8988T (cell line): ENCODE measurements around the gene ABCC4.

ENCODE experiments used
- DNase-seq: peaks from one replicate; pipeline ENCODE4 v3.0.0; 2011

Gene ABCC4

GRCh38 chr13:95301183-95301967 lies at the start of gene ABCC4:
TSS of gene ABCC4 (minus strand) at chr13:95301451. CDS start at chr13:95301314, 137 bp downstream.
- peak; percentile 81 for DNase-seq

- no peak for DNase-seq
Measured at GRCh38 chr13:95349267-95349666, 48.0 kb upstream of the ABCC4 start.

GRCh38 chr13:95343944-95344343 lies 42.7 kb upstream of the ABCC4 start:
- no peak for DNase-seq

DNA sequence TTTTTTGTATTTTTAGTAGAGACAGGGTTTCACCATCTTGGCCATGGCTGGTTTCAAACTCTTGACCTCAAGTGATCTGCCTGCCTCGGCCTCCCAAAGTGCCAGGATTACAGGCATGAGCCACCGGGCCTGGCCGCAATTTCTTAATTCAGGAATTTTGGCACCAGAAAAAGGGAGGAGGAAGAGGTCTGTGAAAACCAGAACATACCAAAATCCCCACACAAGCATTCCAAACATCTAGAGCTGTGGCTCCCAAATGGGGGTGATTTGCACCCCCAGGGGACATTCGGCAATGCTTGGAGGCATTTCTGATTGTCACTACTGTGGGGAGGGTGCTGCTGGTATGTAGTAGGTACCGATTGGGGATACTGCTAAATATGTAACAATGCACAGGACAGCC lies 40.2 kb upstream of the ABCC4 start:
- no peak for DNase-seq

GRCh38 chr13:95338905-95339304 lies 37.7 kb upstream of the ABCC4 start:
- DNase-seq = no peak

DNA sequence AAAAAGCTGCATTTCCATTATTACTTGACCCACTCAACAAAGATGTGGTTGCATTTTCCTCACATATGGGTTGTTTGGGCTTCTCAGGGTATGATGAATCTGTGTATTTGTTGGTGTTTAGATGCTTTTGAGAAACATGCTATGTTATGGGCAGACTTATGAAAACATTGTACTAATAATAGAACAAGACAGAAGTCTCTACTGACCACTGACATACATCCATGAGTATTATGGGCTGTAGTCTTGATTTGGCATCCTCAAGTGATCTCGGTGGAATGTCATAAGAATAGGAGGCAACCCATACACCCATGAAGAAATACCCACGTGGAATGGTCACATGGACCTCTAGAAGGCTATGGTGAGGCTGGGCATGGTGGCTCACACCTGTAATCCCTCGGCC lies 36.3 kb upstream of the ABCC4 start:
- no peak for DNase-seq

DNA sequence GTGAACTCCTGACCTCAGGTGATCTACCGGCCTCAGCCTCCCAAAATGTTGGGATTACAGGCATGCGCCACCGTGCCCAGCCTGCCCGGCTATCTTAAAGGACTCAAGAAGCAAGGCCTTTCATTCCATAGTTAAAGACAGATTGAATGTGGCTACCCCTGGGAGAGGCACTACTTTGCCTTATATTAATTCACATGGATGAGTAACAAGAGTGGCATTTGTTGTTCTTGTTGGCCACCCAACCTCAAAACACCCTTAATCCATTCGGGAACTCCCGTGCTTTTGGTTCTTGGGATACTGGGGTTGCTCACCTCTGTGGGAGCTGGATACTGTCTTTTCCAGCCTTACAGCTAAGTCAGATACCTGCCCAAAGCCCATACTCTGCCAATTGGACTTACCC lies 34.4 kb upstream of the ABCC4 start:
- no peak for DNase-seq

DNA sequence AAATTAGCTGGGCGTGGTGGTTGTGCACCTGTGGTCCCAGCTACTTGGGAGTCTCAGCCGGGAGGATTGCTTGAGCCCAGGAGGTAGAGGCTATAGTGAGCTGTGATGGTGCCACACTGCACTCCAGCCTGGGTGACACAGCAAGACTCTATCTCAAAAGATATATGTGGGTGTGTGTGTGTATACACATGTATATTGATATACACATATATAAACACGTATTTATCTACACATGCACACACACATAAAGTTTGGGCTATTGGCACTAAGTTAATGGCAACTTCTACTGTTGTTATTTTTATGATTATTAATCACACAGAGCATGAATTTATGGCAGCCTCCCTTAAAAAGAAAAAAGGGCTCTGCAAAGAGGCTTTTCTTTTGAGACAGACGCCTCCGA lies 27.1 kb upstream of the ABCC4 start:
- DNase-seq = no peak

- no peak for DNase-seq
Measured at GRCh38 chr13:95327190-95327589, 25.9 kb upstream of the ABCC4 start.

DNA sequence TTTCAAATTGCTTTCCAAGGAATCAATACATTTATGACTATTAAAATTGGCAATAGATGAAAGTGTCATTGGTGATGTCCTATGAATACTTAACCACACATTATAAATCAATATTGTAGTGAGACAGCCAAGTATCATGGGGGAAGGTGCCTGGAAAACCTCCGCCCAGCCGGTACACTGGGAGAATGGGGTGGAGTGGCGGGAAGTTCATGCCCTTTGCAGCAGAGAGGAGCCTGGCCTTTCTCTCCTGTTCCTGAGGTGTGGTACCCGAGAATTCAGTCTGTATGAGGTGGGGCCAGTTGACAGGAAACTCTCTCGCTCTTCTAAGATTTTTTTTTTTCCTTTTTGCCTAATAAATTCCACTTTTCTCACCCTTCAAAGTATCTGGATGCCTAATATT lies 25.4 kb upstream of the ABCC4 start:
- no peak for DNase-seq

DNA sequence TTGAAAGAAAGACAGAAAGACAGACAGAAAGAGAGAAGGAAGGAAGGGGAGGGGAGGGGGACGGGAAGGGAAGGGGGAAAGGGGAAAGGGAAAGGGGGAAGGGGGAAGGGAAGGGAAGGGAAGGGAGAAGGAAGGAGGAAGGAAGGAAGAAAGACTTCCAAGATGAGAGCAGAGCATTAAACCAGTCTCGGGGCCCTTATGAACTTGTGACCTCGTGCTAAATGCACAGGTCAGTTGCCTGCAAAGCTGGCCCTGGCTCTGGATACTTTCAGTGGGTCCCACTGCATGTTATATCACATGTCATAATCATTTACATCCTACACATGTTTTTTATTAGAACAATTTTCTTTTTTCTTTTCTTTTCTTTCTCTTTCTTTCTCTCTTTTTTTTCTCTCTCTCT lies 24.2 kb upstream of the ABCC4 start:
- DNase-seq = no peak

- no peak for DNase-seq
Measured at GRCh38 chr13:95323930-95324662, 22.8 kb upstream of the ABCC4 start.

- no peak for DNase-seq
Measured at GRCh38 chr13:95319551-95320274, 18.5 kb upstream of the ABCC4 start.

DNA sequence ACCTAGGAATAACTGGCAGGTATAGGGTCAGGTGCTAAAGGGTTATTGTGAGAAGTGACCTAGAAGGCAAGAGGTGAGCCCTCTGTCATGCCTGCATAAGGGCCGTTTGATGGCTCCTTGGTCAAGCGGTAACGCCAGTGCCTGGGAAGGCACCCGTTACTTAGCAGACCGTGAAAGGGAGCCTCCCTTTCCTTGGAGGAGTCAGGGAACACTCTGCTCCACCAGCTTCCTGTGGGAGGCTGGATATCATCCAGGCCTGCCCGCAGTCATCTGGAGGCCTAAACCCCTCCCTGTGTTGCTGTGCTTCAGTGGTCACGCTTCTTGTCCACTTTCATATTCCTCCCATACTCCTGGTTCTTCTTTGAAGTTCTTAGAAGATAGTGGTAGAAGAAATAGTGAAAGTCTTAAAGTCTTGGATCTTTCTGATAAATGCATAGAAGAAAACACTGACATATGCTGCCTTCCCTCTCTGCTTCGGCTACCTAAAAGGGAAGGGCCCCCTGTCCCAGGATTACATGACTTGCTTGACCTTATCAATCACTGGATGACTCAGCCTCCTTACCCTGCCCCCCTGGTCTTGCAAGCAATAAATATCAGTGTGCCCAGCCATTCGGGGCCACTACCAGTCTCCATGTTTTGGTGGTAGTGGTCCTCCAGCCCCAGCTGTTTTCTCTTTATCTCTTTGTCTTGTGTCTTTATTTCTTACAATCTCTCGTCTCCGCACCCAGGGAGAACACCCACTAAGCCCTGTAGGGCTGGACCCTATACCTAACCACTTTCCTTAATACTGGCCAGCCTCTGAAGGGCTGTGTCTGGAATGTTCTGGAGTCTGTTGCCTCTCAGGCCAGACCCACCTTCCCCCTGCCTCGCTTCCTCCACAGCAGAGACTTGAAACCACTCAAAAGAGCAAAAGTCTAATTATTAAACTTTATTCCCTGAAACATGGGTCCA lies 16.1 kb upstream of the ABCC4 start:
- no peak for DNase-seq

DNA sequence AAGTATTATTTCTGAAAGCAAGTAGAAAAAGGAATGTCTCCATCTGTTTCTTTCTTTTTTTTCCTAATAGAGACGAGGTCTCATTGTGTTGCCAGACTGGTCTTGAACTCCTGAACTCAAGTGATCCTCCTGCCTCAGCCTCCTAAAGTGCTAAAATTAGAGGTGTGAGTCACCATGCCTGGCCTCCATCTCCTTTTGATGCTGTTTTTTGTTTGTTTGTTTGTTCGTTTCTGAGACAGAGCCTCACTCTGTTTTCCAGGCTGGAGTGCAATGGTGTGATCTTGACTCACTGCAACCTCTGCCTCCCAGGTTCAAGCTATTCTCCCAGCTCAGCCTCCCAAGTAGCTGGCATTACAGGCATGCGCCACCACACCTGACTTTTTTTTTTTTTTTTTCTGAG lies 14.5 kb upstream of the ABCC4 start:
- no peak for DNase-seq

GRCh38 chr13:95307507-95307906 lies 6.3 kb upstream of the ABCC4 start:
- DNase-seq = no peak

- DNase-seq = no peak
Measured at GRCh38 chr13:95304453-95304852, 3.2 kb upstream of the ABCC4 start.

GRCh38 chr13:95301968-95302393 lies 730 bp upstream of the ABCC4 start:
- peak; percentile 35 for DNase-seq

GRCh38 chr13:95300625-95301182 lies 547 bp downstream of the ABCC4 start:
- peak; percentile 54 for DNase-seq

- DNase-seq = no peak
Measured at GRCh38 chr13:95298971-95299621, 2.2 kb downstream of the ABCC4 start.

GRCh38 chr13:95298169-95298965 lies 2.9 kb downstream of the ABCC4 start:
- DNase-seq = no peak
